ENCODE results near the gene VSIR.

Gene VSIR

DNA sequence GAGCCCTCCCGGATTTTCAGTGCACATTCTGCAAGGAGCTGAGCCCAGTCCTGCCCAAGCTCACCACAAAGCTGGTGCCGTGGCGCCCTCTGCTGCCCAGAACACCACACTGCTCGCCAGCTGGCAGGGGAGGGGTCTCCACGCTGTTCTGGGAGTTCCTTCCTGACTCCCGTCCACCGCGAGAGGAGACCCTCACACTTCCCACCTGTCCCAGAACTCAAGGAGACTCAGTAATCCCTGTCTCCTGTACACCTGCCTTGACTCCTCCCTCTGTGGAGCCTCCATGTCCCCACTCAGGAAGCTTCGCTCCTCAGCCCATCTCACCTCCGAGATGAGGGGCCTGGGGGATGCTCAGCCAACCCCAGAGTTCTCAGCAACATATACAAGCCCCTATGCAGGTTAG, 65.0 kb downstream of the VSIR start:
- TF ChIP-seq, protein P1, sequence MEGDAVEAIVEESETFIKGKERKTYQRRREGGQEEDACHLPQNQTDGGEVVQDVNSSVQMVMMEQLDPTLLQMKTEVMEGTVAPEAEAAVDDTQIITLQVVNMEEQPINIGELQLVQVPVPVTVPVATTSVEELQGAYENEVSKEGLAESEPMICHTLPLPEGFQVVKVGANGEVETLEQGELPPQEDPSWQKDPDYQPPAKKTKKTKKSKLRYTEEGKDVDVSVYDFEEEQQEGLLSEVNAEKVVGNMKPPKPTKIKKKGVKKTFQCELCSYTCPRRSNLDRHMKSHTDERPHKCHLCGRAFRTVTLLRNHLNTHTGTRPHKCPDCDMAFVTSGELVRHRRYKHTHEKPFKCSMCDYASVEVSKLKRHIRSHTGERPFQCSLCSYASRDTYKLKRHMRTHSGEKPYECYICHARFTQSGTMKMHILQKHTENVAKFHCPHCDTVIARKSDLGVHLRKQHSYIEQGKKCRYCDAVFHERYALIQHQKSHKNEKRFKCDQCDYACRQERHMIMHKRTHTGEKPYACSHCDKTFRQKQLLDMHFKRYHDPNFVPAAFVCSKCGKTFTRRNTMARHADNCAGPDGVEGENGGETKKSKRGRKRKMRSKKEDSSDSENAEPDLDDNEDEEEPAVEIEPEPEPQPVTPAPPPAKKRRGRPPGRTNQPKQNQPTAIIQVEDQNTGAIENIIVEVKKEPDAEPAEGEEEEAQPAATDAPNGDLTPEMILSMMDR (IDR thresholded peaks at IDR 0.05; ENCODE audit: extremely low read depth, missing control alignments), result peak; percentile 86
- DNase-seq (ENCODE audit: low spot score), result peak; percentile 79

DNA sequence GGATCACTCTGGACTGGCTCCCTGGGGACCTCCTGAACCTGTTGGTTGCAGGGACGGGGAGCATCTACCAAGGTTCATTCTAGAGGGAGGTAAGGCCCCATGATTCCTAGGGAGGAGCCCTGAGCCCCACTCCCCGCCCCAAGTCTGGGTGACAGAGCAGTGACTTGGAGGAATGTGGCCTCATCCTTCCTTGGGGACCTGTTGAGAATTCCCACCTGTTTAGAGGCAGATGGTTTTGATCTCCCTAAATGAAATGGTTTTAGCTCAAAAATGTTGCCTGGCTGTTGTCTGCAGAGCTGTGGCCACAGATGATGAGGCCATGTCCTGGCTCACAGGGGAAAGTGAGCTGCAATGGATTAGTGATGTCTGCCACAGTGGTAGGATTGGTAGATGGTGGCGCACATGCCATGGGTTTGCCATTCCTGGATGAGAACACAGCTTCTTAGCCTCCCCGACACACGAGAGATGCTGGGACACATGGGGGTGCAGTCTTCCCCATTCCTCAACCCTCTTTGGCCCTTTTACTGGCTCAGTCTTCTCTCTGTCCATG, 66.0 kb downstream of the VSIR start:
- TF ChIP-seq, protein P1 (IDR thresholded peaks at IDR 0.05; ENCODE audit: extremely low read depth, missing control alignments), result no peak
- DNase-seq (ENCODE audit: low spot score), result no peak

DNA sequence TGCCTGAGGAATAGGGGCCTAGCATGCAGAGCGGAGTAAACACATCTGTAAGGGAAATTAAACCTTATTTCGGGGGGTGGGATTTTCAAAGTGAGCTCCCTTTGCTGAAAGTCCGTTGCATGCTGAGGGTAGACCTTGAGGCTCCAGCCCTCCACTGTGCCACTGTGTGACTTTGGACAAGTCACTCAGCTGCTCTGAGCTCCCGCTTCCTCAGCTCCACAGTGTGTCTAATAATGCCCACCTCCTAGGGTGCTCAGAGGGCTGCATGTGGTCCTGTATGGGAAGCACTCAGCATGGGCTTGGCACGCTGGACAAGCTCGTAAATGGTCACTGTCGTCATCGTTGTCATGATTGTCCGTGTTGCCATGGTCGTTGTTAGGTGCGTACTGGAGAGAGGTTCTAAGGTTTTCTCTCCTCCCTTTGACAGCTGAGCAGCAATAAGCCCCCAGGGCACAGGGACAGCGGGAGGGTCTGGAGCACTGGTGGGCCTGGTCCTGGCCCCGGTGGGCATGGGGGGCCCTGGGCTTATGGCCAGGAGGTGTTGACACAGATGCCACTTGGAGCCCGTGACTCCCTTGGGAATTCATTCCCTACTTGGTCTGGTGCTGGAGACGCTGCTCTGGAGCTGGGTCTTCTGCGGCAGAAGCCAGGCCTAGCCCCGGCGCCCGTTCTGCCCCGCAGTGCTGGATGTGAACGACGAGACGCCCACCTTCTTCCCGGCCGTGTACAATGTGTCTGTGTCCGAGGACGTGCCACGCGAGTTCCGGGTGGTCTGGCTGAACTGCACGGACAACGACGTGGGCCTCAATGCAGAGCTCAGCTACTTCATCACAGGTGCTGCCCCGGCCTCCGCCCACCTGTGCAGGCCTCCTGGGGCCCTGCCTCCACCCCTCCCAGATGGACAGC, 66.9 kb downstream of the VSIR start:
- TF ChIP-seq, protein P1 (IDR thresholded peaks at IDR 0.05; ENCODE audit: extremely low read depth, missing control alignments), result no peak
- DNase-seq (ENCODE audit: low spot score), result no peak

DNA sequence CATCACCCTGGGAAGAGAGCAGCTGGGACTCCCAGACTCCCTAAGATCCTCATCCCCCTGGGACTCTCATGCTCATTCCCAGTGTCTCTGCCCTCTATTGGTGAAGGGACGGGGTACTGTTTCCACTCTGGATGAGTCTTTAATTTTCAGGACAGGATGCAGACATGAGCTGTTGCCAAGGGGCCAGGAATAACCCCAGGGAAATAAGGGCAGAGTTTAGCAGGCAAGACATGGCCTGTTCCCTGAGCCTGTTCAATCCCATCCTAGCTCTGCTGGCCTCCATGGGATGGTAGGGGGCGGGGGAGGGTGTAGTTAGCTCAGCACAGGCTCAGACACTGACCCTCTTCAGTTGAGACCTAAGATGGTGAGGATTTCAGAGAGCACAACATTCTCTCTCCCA, 67.7 kb downstream of the VSIR start:
- DNase-seq (ENCODE audit: low spot score), result no peak

DNA sequence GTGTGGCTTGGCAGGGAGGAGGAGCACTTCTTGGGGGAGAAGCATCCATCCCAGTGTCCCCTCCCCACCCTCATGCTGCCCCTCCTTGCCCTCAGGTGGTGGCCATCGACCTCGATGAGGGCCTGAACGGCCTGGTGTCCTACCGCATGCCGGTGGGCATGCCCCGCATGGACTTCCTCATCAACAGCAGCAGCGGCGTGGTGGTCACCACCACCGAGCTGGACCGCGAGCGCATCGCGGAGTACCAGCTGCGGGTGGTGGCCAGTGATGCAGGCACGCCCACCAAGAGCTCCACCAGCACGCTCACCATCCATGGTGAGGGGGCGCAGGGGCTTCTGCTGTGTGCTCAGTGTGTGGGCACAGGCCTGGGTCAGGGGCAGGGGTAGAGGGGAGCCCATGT, 68.5 kb downstream of the VSIR start:
- DNase-seq (ENCODE audit: low spot score), result no peak
- TF ChIP-seq, protein P1 (IDR thresholded peaks at IDR 0.05; ENCODE audit: extremely low read depth, missing control alignments), result no peak

More for the DNA sequence above, 67.7 kb downstream of the VSIR start:
- TF ChIP-seq, protein P1 (IDR thresholded peaks at IDR 0.05; ENCODE audit: extremely low read depth, missing control alignments), result no peak

DNA sequence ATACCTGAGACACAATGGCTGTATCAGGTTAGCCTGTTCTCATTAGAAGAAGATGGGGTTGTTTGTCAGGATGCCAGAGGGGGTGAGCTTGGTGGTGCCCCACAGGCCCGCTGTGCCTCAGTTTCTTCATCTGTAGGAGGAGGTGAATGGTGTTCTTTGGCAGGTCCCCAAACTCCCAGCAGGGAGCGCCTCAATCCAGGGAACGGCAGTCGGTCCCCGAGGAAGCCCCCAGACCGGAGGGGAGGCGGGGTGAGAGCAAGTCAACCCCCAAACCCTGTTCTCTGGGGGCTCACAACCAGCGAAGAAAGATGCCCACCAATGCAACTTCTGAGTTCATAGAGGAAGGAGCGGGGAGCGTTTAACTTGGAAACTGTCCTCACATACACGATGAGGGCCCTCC, 69.7 kb downstream of the VSIR start:
- no peak for DNase-seq (ENCODE audit: low spot score)
- TF ChIP-seq, protein P1 (IDR thresholded peaks at IDR 0.05; ENCODE audit: extremely low read depth, missing control alignments), result no peak

DNA sequence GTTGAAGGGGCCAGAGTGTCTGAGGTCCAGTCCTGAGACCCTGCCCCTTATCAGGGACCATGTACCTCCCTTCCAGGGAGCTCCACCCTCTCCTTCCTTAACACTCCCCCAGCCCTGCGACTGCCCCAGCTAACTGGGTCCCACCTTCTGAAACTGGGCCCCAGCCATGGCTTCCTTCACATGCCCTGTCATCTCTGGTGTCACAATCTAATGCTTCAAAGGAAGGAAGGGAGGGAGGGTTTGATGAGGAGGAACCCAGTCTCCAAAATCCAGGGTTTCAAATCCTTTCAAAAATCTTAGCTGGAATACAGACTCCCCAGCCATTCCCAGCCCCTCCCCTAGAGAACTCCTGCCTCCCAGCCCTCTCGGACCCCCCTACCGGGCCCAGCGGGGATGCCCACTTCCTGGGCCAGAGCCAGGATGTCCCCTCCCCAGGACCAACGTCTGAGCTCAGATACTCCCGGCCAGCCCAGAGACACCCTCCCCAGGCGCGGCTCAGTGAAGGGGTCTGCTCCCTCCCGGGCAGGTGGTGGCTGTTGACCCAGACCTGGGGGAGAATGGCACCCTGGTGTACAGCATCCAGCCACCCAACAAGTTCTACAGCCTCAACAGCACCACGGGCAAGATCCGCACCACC, 71.7 kb downstream of the VSIR start:
- TF ChIP-seq, protein P1 (IDR thresholded peaks at IDR 0.05; ENCODE audit: extremely low read depth, missing control alignments), result no peak
- no peak for DNase-seq (ENCODE audit: low spot score)
